ENCODE results near the gene NRG3. TPM values are rescaled to one million over a fixed set of nuclear protein-coding genes. Genes with fewer than 3 reads are reported as not detected.
"Not testable (repeated sequence)": the region's sequence is repeated elsewhere in the genome, so short reads cannot be mapped to it uniquely, and the experiment has no call there.

Gene NRG3
- total and polyA plus RNA-seq, 5 donors: 0.23 to 3.4 (median 1.4) TPM

- H3K27ac ChIP-seq (ENCODE audit: low read length): no peak overlapping the region
- H3K4me3 ChIP-seq (ENCODE audit: low read length): no peak overlapping the region
- no peaks in the 10 kb centered on the region for H3K4me1 ChIP-seq (ENCODE audit: control insufficient read depth, insufficient read depth, low read length)
- H3K27me3 ChIP-seq (ENCODE audit: control insufficient read depth, insufficient read depth): no peaks in the 10 kb centered on the region
- intact Hi-C loops (cut with DNase I): no loop called here
- DNase-seq (no peak), ATAC-seq (no peak)
- H3K9me3 ChIP-seq (ENCODE audit: control insufficient read depth, low read length): no peaks in the 10 kb centered on the region
Measured at GRCh38 chr10:82037076-82037475, 162.1 kb downstream of the NRG3 start.

- DNase-seq: no peak
- Histone ChIP-seq H3K4me1 (ENCODE audit: control insufficient read depth, insufficient read depth, low read length) (no peaks in the 10 kb centered on the region), H3K9me3 (ENCODE audit: control insufficient read depth, low read length) (no peaks in the 10 kb centered on the region), H3K27ac (ENCODE audit: low read length) (no peak overlapping the region), H3K4me3 (ENCODE audit: low read length) (no peak overlapping the region), H3K27me3 (ENCODE audit: control insufficient read depth, insufficient read depth) (no peaks in the 10 kb centered on the region)
- intact Hi-C loops (cut with DNase I): no loop called here
- no peak for ATAC-seq
Measured at GRCh38 chr10:82038587-82038986, 163.6 kb downstream of the NRG3 start.

GRCh38 chr10:82040336-82040735, 165.3 kb downstream of the NRG3 start:
- no peaks in the 10 kb centered on the region for H3K27me3 ChIP-seq (ENCODE audit: control insufficient read depth, insufficient read depth)
- no peak for ATAC-seq
- intact Hi-C loops (cut with DNase I): no loop called here
- no peak overlapping the region for H3K27ac ChIP-seq (ENCODE audit: low read length)
- no peak for DNase-seq
- no peak overlapping the region for H3K4me3 ChIP-seq (ENCODE audit: low read length)
- 90% methylated on average over 1 of the region's 1 CpG for WGBS
- H3K9me3 ChIP-seq (ENCODE audit: control insufficient read depth, low read length): no peaks in the 10 kb centered on the region
- H3K4me1 ChIP-seq (ENCODE audit: control insufficient read depth, insufficient read depth, low read length): no peaks in the 10 kb centered on the region

GRCh38 chr10:82041018-82041417, 166.0 kb downstream of the NRG3 start:
- no peak for ATAC-seq
- WGBS: 95% methylated on average over 2 of the region's 2 CpGs
- Histone ChIP-seq H3K4me3 (ENCODE audit: low read length) (no peak overlapping the region), H3K27ac (ENCODE audit: low read length) (no peak overlapping the region), H3K9me3 (ENCODE audit: control insufficient read depth, low read length) (no peaks in the 10 kb centered on the region), H3K4me1 (ENCODE audit: control insufficient read depth, insufficient read depth, low read length) (no peaks in the 10 kb centered on the region), H3K27me3 (ENCODE audit: control insufficient read depth, insufficient read depth) (no peaks in the 10 kb centered on the region)
- intact Hi-C loops (cut with DNase I): no loop called here
- no peak for DNase-seq

GRCh38 chr10:82056391-82056790, 181.4 kb downstream of the NRG3 start:
- no peak for ATAC-seq
- no peaks in the 10 kb centered on the region for H3K27me3 ChIP-seq (ENCODE audit: control insufficient read depth, insufficient read depth)
- intact Hi-C loops (cut with DNase I): no loop called here
- DNase-seq: no peak
- no peaks in the 10 kb centered on the region for H3K9me3 ChIP-seq (ENCODE audit: control insufficient read depth, low read length)
- no peaks in the 10 kb centered on the region for H3K4me1 ChIP-seq (ENCODE audit: control insufficient read depth, insufficient read depth, low read length)
- H3K27ac ChIP-seq (ENCODE audit: low read length): no peak overlapping the region
- no peak overlapping the region for H3K4me3 ChIP-seq (ENCODE audit: low read length)
- 56% methylated on average over 1 of the region's 1 CpG for WGBS

GRCh38 chr10:82067192-82067591, 192.2 kb downstream of the NRG3 start:
- DNase-seq; H3K4me3 ChIP-seq (ENCODE audit: low read length); H3K27me3 ChIP-seq (ENCODE audit: control insufficient read depth, insufficient read depth); ATAC-seq; H3K9me3 ChIP-seq (ENCODE audit: control insufficient read depth, low read length); H3K4me1 ChIP-seq (ENCODE audit: control insufficient read depth, insufficient read depth, low read length); intact Hi-C loops (cut with DNase I); H3K27ac ChIP-seq (ENCODE audit: low read length): not testable (repeated sequence)
- WGBS: 87% methylated on average over 6 of the region's 6 CpGs

GRCh38 chr10:82068501-82068900, 193.5 kb downstream of the NRG3 start:
- no peak for ATAC-seq
- Histone ChIP-seq H3K4me3 (ENCODE audit: low read length) (no peak overlapping the region), H3K27ac (ENCODE audit: low read length) (no peak overlapping the region), H3K9me3 (ENCODE audit: control insufficient read depth, low read length) (peaks cover 2% of the 10 kb centered on the region), H3K4me1 (ENCODE audit: control insufficient read depth, insufficient read depth, low read length) (no peaks in the 10 kb centered on the region), H3K27me3 (ENCODE audit: control insufficient read depth, insufficient read depth) (no peaks in the 10 kb centered on the region)
- WGBS: 66% methylated on average over 2 of the region's 2 CpGs
- intact Hi-C loops (cut with DNase I): no loop called here
- DNase-seq: no peak

- ATAC-seq (no peak), DNase-seq (no peak)
- no peaks in the 10 kb centered on the region for H3K27me3 ChIP-seq (ENCODE audit: control insufficient read depth, insufficient read depth)
- no peak overlapping the region for H3K4me3 ChIP-seq (ENCODE audit: low read length)
- peaks cover 2% of the 10 kb centered on the region for H3K9me3 ChIP-seq (ENCODE audit: control insufficient read depth, low read length)
- 53% methylated on average over 2 of the region's 2 CpGs for WGBS
- no peaks in the 10 kb centered on the region for H3K4me1 ChIP-seq (ENCODE audit: control insufficient read depth, insufficient read depth, low read length)
- H3K27ac ChIP-seq (ENCODE audit: low read length): no peak overlapping the region
- intact Hi-C loops (cut with DNase I): no loop called here
Measured at GRCh38 chr10:82071231-82071630, 196.2 kb downstream of the NRG3 start.

GRCh38 chr10:82072124-82072523, 197.1 kb downstream of the NRG3 start:
- ATAC-seq (no peak), DNase-seq (no peak)
- Histone ChIP-seq H3K4me1 (ENCODE audit: control insufficient read depth, insufficient read depth, low read length) (no peaks in the 10 kb centered on the region), H3K9me3 (ENCODE audit: control insufficient read depth, low read length) (peaks cover 2% of the 10 kb centered on the region), H3K4me3 (ENCODE audit: low read length) (no peak overlapping the region), H3K27ac (ENCODE audit: low read length) (no peak overlapping the region), H3K27me3 (ENCODE audit: control insufficient read depth, insufficient read depth) (no peaks in the 10 kb centered on the region)
- 92% methylated on average over 4 of the region's 4 CpGs for WGBS
- intact Hi-C loops (cut with DNase I): no loop called here

GRCh38 chr10:82075605-82076004, 200.6 kb downstream of the NRG3 start:
- ATAC-seq: no peak
- no peaks in the 10 kb centered on the region for H3K9me3 ChIP-seq (ENCODE audit: control insufficient read depth, low read length)

GRCh38 chr10:82084496-82084895, 209.5 kb downstream of the NRG3 start:
- 80% methylated on average over 2 of the region's 2 CpGs for WGBS
- Histone ChIP-seq H3K9me3 (ENCODE audit: control insufficient read depth, low read length) (no peaks in the 10 kb centered on the region), H3K4me3 (ENCODE audit: low read length) (no peak overlapping the region), H3K27ac (ENCODE audit: low read length) (no peak overlapping the region), H3K27me3 (ENCODE audit: control insufficient read depth, insufficient read depth) (no peaks in the 10 kb centered on the region), H3K4me1 (ENCODE audit: control insufficient read depth, insufficient read depth, low read length) (no peaks in the 10 kb centered on the region)
- intact Hi-C loops (cut with DNase I): no loop called here
- DNase-seq (no peak), ATAC-seq (no peak)

More at GRCh38 chr10:82075605-82076004, 200.6 kb downstream of the NRG3 start:
- Histone ChIP-seq H3K4me1 (ENCODE audit: control insufficient read depth, insufficient read depth, low read length) (no peaks in the 10 kb centered on the region), H3K4me3 (ENCODE audit: low read length) (no peak overlapping the region), H3K27me3 (ENCODE audit: control insufficient read depth, insufficient read depth) (no peaks in the 10 kb centered on the region), H3K27ac (ENCODE audit: low read length) (no peak overlapping the region)
- 52% methylated on average over 3 of the region's 3 CpGs for WGBS
- intact Hi-C loops (cut with DNase I): no loop called here
- no peak for DNase-seq

GRCh38 chr10:82084904-82085303, 209.9 kb downstream of the NRG3 start:
- DNase-seq (no peak), ATAC-seq (no peak)
- no peak overlapping the region for H3K27ac ChIP-seq (ENCODE audit: low read length)
- no peaks in the 10 kb centered on the region for H3K9me3 ChIP-seq (ENCODE audit: control insufficient read depth, low read length)
- 74% methylated on average over 7 of the region's 7 CpGs for WGBS
- intact Hi-C loops (cut with DNase I): no loop called here
- no peaks in the 10 kb centered on the region for H3K27me3 ChIP-seq (ENCODE audit: control insufficient read depth, insufficient read depth)
- no peaks in the 10 kb centered on the region for H3K4me1 ChIP-seq (ENCODE audit: control insufficient read depth, insufficient read depth, low read length)
- H3K4me3 ChIP-seq (ENCODE audit: low read length): no peak overlapping the region
